Ectodermal cell (in vitro differentiated cells): ENCODE measurements around the gene CDK5RAP3.

Source experiments
- H3K27ac ChIP-seq: 2 replicates; pipeline ENCODE4 v1.7.0; 2013; ENCODE audit warnings: mild to moderate bottlenecking, low read depth, low read length; ENCODE audit not compliant: insufficient read depth, poor library complexity, severe bottlenecking
- H3K27me3 ChIP-seq: 2 replicates; pipeline ENCODE4 v1.7.0; 2013; ENCODE audit warnings: mild to moderate bottlenecking, low read length; ENCODE audit not compliant: insufficient read depth, control insufficient read depth, poor library complexity, severe bottlenecking
- H3K36me3 ChIP-seq: one replicate; pipeline ENCODE4 v1.7.0; 2013; ENCODE audit warnings: low read length; ENCODE audit not compliant: control insufficient read depth, insufficient read depth
- H3K4me1 ChIP-seq: one replicate; pipeline ENCODE4 v1.7.0; 2013; ENCODE audit warnings: low read length; ENCODE audit not compliant: control insufficient read depth, insufficient read depth
- H3K4me3 ChIP-seq: 2 replicates; pipeline ENCODE4 v1.7.0; 2013; ENCODE audit warnings: low read depth, low read length, control low read depth; ENCODE audit not compliant: insufficient read depth
- H3K9me3 ChIP-seq: 2 replicates; pipeline ENCODE4 v1.7.0; 2013; ENCODE audit warnings: mild to moderate bottlenecking, low read length, moderate library complexity; ENCODE audit not compliant: control insufficient read depth
- WGBS, 2 experiments: methylation state at CpG; one replicate each; pipeline ENCODE4 v1.1.7; 2013; ENCODE audit warnings: missing lambda C conversion rate in 2 of 2; 5-methylcytosine and 5-hydroxymethylcytosine counted together

Gene CDK5RAP3

DNA sequence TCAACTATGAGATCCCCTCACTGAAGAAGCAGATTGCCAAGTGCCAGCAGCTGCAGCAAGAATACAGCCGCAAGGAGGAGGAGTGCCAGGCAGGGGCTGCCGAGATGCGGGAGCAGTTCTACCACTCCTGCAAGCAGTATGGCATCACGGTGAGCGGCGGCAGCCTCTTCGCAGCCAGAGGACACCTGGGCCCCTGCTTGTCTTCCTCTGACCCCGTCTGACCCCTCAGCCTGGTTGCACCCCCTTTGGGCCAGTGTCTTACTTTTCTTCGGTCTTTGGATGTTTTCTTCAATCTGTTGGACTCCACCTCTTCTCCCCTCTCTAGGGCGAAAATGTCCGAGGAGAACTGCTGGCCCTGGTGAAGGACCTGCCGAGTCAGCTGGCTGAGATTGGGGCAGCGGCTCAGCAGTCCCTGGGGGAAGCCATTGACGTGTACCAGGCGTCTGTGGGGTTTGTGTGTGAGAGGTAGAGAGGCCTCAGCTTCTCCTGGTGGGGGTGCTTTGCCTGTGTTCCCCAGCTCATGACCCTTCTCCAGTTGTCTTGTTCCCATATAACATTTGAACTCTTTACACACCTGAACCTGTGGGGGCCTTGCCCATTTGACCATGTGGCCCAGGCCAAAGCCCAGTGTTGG is 4.4 kb downstream of the CDK5RAP3 start:
- H3K36me3 ChIP-seq = peaks cover 37% of the 10 kb centered on the region
- H3K9me3 ChIP-seq = no peaks in the 10 kb centered on the region
- H3K4me3 ChIP-seq = no peak overlapping the region
- no peak overlapping the region for H3K27ac ChIP-seq
- no peaks in the 10 kb centered on the region for H3K27me3 ChIP-seq
- WGBS, 2 experiments = 92 to 94% methylated on average over 15 of the region's 15 CpGs
- peaks cover 14% of the 10 kb centered on the region for H3K4me1 ChIP-seq

DNA sequence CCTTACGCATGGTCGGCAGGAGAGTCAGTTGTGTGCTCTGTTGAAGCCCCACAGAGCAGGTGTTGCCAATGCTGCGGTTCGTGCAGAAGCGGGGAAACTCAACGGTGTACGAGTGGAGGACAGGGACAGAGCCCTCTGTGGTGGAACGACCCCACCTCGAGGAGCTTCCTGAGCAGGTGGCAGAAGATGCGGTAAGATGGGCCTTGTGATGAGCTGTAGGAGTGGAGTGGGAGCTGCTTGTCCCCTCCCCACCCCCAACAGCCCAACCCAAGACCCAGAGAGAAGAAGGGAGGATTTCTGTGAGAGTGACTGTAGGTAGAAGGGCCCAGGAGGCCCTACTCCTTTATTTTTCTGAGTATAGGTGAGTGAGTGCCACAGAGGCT is 4.9 kb downstream of the CDK5RAP3 start:
- Histone ChIP-seq H3K4me3 (no peak overlapping the region), H3K9me3 (no peaks in the 10 kb centered on the region), H3K27ac (no peak overlapping the region), H3K36me3 (peaks cover 42% of the 10 kb centered on the region), H3K4me1 (peaks cover 14% of the 10 kb centered on the region), H3K27me3 (no peaks in the 10 kb centered on the region)
- 96 to 97% methylated on average over 10 of the region's 10 CpGs for WGBS, 2 experiments

GRCh38 chr17:47978324-47978723 is 7.4 kb downstream of the CDK5RAP3 start:
- H3K27ac ChIP-seq = no peak overlapping the region
- H3K4me3 ChIP-seq = no peak overlapping the region
- 20 to 21% methylated on average over 7 of the region's 7 CpGs for WGBS, 2 experiments
- H3K9me3 ChIP-seq = no peaks in the 10 kb centered on the region
- peaks cover 63% of the 10 kb centered on the region for H3K36me3 ChIP-seq
- H3K27me3 ChIP-seq = no peaks in the 10 kb centered on the region
- H3K4me1 ChIP-seq = peaks cover 9% of the 10 kb centered on the region

DNA sequence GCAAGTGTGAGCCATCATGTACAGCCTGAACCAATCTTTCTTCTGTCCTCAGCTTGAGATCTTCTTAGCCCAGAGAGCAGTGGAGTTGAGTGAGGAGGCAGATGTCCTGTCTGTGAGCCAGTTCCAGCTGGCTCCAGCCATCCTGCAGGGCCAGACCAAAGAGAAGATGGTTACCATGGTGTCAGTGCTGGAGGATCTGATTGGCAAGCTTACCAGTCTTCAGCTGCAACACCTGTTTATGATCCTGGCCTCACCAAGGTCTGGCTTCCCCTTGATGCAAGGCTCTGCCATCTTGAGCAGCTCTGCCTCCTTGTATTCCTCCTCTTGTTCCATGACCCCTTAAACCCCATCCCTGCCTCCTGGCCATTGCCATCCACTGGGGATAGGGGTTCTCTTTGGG is 9.6 kb downstream of the CDK5RAP3 start:
- Histone ChIP-seq H3K9me3 (no peaks in the 10 kb centered on the region), H3K27me3 (no peaks in the 10 kb centered on the region), H3K27ac (no peak overlapping the region), H3K36me3 (peaks cover 48% of the 10 kb centered on the region), H3K4me1 (peaks cover 9% of the 10 kb centered on the region), H3K4me3 (no peak overlapping the region)

DNA sequence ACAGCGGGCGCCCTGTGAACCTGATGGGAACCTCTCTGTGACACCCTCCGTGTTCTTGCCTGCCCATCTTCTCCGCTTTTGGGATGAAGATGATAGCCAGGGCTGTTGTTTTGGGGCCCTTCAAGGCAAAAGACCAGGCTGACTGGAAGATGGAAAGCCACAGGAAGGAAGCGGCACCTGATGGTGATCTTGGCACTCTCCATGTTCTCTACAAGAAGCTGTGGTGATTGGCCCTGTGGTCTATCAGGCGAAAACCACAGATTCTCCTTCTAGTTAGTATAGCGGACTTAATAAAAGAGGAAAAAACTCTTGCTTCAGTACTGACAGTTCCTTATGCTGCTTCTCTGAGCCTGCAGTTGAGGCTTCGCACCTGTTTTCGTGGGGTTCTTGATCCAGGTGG is 10.5 kb downstream of the CDK5RAP3 start:
- Histone ChIP-seq H3K9me3 (no peaks in the 10 kb centered on the region), H3K4me1 (peaks cover 13% of the 10 kb centered on the region), H3K36me3 (peaks cover 41% of the 10 kb centered on the region), H3K27me3 (no peaks in the 10 kb centered on the region), H3K27ac (no peak overlapping the region), H3K4me3 (no peak overlapping the region)
- 97% methylated on average over 9 of the region's 9 CpGs for WGBS, 2 experiments

GRCh38 chr17:47982091-47982617 is 11.2 kb downstream of the CDK5RAP3 start:
- H3K9me3 ChIP-seq = no peaks in the 10 kb centered on the region
- no peak overlapping the region for H3K27ac ChIP-seq
- no peak overlapping the region for H3K4me3 ChIP-seq
- H3K4me1 ChIP-seq = peaks cover 20% of the 10 kb centered on the region
- H3K27me3 ChIP-seq = no peaks in the 10 kb centered on the region
- peaks cover 41% of the 10 kb centered on the region for H3K36me3 ChIP-seq
- 89 to 90% methylated on average over 14 of the region's 14 CpGs for WGBS, 2 experiments

GRCh38 chr17:47982645-47983390 is 11.9 kb downstream of the CDK5RAP3 start:
- Histone ChIP-seq H3K4me3 (no peak overlapping the region), H3K27me3 (no peaks in the 10 kb centered on the region), H3K9me3 (no peaks in the 10 kb centered on the region), H3K4me1 (peaks cover 27% of the 10 kb centered on the region), H3K36me3 (peaks cover 41% of the 10 kb centered on the region), H3K27ac (peak overlapping the region; percentile 40)
- 95 to 96% methylated on average over 9 of the region's 9 CpGs for WGBS, 2 experiments

- Histone ChIP-seq H3K27ac (peak overlapping the region; percentile 40), H3K27me3 (no peaks in the 10 kb centered on the region), H3K4me3 (no peak overlapping the region), H3K36me3 (peaks cover 40% of the 10 kb centered on the region), H3K4me1 (peaks cover 31% of the 10 kb centered on the region), H3K9me3 (no peaks in the 10 kb centered on the region)
- WGBS, 2 experiments = 96 to 97% methylated on average over 10 to 11 of the region's 11 CpGs
These were observed 12.7 kb downstream of the CDK5RAP3 start for GRCh38 chr17:47983492-47984223.

DNA sequence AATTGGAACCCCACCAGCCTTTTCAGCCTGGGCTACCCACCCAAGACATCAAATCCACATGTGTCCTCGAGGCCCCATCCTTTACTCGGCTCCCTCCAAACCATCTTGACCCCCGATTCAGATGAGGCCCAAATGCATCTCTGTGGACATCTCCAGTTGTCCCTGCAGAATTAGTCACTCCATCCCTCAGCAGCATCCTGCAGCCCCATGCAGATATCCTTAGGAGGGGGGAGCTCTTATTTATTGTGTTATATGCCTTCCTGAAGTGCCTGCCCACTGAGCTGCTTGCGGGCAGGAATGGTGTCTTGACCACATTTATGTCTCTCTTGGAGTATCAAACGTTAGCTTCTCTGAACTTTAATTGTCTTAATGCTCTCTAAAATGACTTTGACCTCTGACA is 15.6 kb downstream of the CDK5RAP3 start:
- peak overlapping the region; percentile 47 for H3K27ac ChIP-seq
- WGBS, 2 experiments = 54 to 59% methylated on average over 5 of the region's 5 CpGs
- H3K36me3 ChIP-seq = peaks cover 16% of the 10 kb centered on the region

GRCh38 chr17:47987240-47987835 is 16.4 kb downstream of the CDK5RAP3 start:
- no peaks in the 10 kb centered on the region for H3K9me3 ChIP-seq
- H3K4me1 ChIP-seq = peaks cover 52% of the 10 kb centered on the region
- WGBS, 2 experiments = 22 to 23% methylated on average over 17 of the region's 17 CpGs
- no peak overlapping the region for H3K4me3 ChIP-seq
- peaks cover 9% of the 10 kb centered on the region for H3K36me3 ChIP-seq
- peak overlapping the region; percentile 47 for H3K27ac ChIP-seq
- no peaks in the 10 kb centered on the region for H3K27me3 ChIP-seq

More for the DNA sequence above, 15.6 kb downstream of the CDK5RAP3 start:
- Histone ChIP-seq H3K9me3 (no peaks in the 10 kb centered on the region), H3K4me1 (peaks cover 49% of the 10 kb centered on the region), H3K4me3 (no peak overlapping the region), H3K27me3 (no peaks in the 10 kb centered on the region)
